ENCODE results near the gene MAK.
"Not testable (repeated sequence)": the region's sequence is repeated elsewhere in the genome, so short reads cannot be mapped to it uniquely, and the experiment has no call there.

The MAK gene

DNA sequence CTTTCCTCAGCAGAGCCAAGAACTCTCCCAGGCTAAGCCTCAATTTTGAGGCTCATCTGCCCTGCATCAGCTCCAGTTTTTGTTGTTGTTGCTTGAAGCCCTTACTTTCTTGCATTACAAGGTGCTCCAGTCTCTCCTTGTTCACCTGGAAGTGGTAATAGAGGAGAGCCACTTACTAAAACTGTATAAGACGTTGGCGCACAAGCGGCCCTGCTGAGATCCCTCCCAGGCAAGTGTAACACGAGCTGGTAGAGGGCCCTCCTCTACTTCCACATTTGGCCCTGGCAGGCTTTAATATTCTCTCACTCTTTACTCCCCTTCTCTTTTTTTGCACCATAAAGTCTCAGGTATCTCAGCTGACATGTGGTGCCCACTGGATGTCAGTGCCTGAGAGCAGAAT is 24.0 kb upstream of the MAK start:
- TF ChIP-seq, protein P1, sequence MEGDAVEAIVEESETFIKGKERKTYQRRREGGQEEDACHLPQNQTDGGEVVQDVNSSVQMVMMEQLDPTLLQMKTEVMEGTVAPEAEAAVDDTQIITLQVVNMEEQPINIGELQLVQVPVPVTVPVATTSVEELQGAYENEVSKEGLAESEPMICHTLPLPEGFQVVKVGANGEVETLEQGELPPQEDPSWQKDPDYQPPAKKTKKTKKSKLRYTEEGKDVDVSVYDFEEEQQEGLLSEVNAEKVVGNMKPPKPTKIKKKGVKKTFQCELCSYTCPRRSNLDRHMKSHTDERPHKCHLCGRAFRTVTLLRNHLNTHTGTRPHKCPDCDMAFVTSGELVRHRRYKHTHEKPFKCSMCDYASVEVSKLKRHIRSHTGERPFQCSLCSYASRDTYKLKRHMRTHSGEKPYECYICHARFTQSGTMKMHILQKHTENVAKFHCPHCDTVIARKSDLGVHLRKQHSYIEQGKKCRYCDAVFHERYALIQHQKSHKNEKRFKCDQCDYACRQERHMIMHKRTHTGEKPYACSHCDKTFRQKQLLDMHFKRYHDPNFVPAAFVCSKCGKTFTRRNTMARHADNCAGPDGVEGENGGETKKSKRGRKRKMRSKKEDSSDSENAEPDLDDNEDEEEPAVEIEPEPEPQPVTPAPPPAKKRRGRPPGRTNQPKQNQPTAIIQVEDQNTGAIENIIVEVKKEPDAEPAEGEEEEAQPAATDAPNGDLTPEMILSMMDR (IDR thresholded peaks at IDR 0.05; ENCODE audit: control insufficient read depth, extremely low read depth, insufficient read depth) = no peak
- no peak overlapping the region for H3K4me3 ChIP-seq (ENCODE audit: low read depth, low read length)
- no peak for DNase-seq (ENCODE audit: low read depth)

DNA sequence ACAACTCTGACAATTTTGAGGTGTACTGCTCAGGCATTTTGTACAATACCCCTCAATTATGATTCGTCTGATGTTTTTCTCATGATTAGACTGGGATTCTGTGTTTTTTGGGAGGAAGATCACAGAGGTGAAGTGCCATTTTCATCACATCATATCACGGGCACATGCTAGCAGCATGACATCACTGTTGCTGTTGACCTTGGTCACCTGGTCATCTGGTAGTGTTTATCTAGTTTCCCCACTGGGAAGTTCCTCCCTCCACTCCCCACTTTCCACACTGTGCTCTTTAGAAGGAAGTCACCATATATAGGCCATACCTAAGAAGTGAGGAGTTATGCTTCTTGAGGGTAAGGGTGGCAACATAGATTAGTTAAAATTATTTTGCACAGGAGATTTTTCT is 22.7 kb upstream of the MAK start:
- no peak for DNase-seq (ENCODE audit: low read depth)
- H3K4me3 ChIP-seq (ENCODE audit: low read depth, low read length) = no peak overlapping the region
- TF ChIP-seq, protein P1 (IDR thresholded peaks at IDR 0.05; ENCODE audit: control insufficient read depth, extremely low read depth, insufficient read depth) = no peak

DNA sequence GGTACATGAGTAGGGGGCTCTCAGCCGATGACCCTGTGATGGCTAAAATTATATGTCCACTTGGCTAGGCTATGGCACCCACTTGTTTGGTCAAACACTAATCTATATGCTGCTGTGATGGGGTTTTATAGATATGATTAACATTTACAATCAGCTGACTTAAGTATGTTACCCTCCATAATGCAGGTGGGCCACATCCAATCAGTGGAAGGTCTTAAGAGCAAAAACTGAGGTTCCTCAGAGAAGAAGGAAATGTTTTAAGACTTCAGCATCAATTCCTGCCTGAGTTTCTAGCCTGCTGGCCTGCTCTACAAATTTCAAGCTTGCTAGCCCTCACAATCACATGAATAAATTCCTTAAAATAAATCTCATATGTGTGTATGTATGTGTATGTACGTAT is 18.9 kb upstream of the MAK start:
- DNase-seq (ENCODE audit: low read depth) = no peak
- TF ChIP-seq, protein P1 (IDR thresholded peaks at IDR 0.05; ENCODE audit: control insufficient read depth, extremely low read depth, insufficient read depth) = no peak

DNA sequence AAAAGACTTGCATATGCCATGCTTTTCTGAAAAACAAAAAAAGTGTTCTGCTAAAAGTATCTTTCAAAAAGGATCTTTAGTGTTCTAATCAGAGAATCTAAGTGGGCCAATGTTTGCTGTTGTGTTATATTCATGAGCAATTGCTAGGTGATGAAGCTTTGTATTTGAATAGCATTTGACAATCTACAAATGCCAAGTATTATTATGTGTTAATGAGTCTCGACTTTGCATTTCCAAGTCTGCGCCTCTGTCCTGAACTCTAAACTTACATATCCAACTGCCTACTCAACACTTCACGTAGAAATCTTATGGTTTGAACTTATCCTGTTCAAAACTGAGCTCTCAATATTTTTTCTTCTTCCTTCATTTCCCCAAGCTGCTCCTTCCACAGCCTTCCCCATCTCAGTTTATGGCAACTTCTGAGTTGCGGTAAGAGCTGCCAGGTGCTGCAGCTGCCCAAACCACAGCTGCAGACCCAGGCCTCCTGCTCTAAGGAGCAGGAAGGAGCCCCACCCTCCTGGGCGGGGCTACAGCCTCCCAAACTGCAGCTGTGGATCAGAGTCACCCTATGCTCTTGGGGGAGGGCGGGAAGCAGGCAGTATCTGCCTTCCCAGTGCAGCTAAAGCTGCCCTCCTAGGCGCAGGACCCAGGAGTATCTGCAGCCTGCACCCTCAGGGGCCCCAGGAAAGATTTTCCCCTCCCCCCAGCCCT is 16.7 kb upstream of the MAK start:
- TF ChIP-seq, protein P1 (IDR thresholded peaks at IDR 0.05; ENCODE audit: control insufficient read depth, extremely low read depth, insufficient read depth) = no peak
- DNase-seq (ENCODE audit: low read depth) = no peak
- H3K4me3 ChIP-seq (ENCODE audit: low read depth, low read length) = no peak overlapping the region

More for the DNA sequence above, 18.9 kb upstream of the MAK start:
- H3K4me3 ChIP-seq (ENCODE audit: low read depth, low read length) = no peak overlapping the region

DNA sequence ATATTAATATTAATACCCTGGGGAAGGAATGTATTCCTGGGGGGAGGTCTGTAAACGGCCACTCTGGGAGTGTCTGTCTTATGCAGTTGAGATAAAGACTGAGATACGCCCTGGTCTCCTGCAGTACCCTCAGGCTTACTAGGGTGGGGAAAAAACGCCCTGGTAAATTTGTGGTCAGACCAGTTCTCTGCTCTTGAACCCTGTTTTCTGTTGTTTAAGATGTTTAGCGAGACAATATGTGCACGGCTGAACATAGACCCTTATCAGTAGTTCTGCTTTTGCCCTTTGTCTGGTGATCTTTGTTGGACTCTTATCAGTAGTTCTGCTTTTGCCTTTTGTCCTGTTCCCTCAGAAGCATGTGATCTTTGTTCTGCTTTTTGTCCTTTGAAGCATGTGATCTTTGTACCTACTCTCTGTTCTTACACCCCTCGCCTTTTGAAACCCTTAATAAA is 15.5 kb upstream of the MAK start:
- not testable (repeated sequence) for H3K4me3 ChIP-seq (ENCODE audit: low read depth, low read length); DNase-seq (ENCODE audit: low read depth)

DNA sequence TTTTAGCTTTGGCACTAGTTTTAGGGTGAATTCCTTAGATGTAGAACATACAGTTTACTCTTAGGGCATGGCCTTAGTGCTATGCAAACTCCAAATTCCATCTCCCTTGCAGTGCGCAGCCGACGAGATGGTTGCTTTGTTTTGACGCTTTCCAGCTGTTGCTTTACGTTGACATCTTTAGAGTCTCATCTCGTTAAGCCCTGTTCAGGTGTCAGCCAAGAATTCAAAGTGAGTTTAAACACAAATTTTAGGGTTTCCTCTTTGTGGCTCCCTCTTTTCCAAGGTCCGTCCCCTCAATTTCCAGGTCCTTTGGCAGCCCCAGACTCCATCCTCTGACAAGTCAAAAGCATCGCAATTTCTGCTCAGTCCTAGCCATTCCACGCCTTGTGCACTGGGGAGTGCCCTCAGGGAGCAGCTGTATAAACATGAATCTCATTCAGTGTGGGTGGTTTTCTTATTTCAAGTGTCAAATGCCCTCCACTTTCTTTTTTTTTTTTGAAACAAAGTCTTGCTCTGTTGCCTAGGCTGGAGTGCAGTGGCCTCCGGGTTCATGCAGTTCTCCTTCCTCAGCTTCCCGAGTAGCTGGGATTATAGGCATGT is 14.1 kb upstream of the MAK start:
- no peak overlapping the region for H3K4me3 ChIP-seq (ENCODE audit: low read depth, low read length)
- TF ChIP-seq, protein P1 (IDR thresholded peaks at IDR 0.05; ENCODE audit: control insufficient read depth, extremely low read depth, insufficient read depth) = no peak
- no peak for DNase-seq (ENCODE audit: low read depth)

DNA sequence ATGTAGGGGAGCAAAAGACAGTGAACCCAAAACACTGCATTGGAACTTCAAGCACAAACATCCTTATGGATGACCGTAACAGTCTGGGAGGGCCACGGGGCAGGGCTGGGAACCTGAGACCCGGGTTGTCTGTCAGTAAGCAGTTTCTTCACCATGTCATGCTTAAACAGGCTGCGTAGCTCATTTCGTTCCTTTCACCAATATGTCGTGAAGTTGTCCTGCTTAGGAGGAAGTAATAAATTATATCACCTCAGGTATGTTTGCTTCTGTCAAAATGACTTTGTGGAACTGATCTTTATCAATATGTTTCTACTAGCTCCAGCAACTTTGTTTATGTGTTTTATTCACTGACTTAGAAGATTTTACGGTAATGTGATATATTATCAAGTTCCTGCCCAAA is 12.4 kb upstream of the MAK start:
- no peak overlapping the region for H3K4me3 ChIP-seq (ENCODE audit: low read depth, low read length)
- TF ChIP-seq, protein P1 (IDR thresholded peaks at IDR 0.05; ENCODE audit: control insufficient read depth, extremely low read depth, insufficient read depth) = no peak
- DNase-seq (ENCODE audit: low read depth) = peak; percentile 66
